ENCODE results near the gene SLC8A1.

SLC8A1 gene

GRCh38 chr2:40419364-40419762 is 32.5 kb downstream of the SLC8A1 start:
- DNase-seq, result no peak

- DNase-seq, result no peak
Observed at GRCh38 chr2:40418614-40419363, 33.1 kb downstream of the SLC8A1 start.

GRCh38 chr2:40416486-40416885 is 35.4 kb downstream of the SLC8A1 start:
- no peak for DNase-seq

GRCh38 chr2:40415391-40415790 is 36.5 kb downstream of the SLC8A1 start:
- DNase-seq, result no peak

- DNase-seq, result no peak
Observed at GRCh38 chr2:40412456-40412855, 39.4 kb downstream of the SLC8A1 start.

- DNase-seq, result no peak
Observed at GRCh38 chr2:40410695-40411094, 41.2 kb downstream of the SLC8A1 start.

- DNase-seq, result no peak
Observed at GRCh38 chr2:40409734-40410133, 42.2 kb downstream of the SLC8A1 start.

- no peak for DNase-seq
Observed at GRCh38 chr2:40406485-40407289, 45.2 kb downstream of the SLC8A1 start.

- DNase-seq, result no peak
Observed at GRCh38 chr2:40405465-40405864, 46.4 kb downstream of the SLC8A1 start.

- no peak for DNase-seq
Observed at GRCh38 chr2:40404517-40404916, 47.4 kb downstream of the SLC8A1 start.

GRCh38 chr2:40403233-40403836 is 48.6 kb downstream of the SLC8A1 start:
- DNase-seq, result no peak

GRCh38 chr2:40401896-40402295 is 50.0 kb downstream of the SLC8A1 start:
- DNase-seq, result peak; percentile 11

- DNase-seq, result no peak
Observed at GRCh38 chr2:40400336-40400953, 51.4 kb downstream of the SLC8A1 start.

- no peak for DNase-seq
Observed at GRCh38 chr2:40397765-40398164, 54.1 kb downstream of the SLC8A1 start.

- DNase-seq, result no peak
Observed at GRCh38 chr2:40396124-40396523, 55.8 kb downstream of the SLC8A1 start.

- DNase-seq, result no peak
Observed at GRCh38 chr2:40395169-40396073, 56.5 kb downstream of the SLC8A1 start.

- DNase-seq, result no peak
Observed at GRCh38 chr2:40394597-40394996, 57.3 kb downstream of the SLC8A1 start.

GRCh38 chr2:40394031-40394430 is 57.9 kb downstream of the SLC8A1 start:
- DNase-seq, result no peak

- DNase-seq, result no peak
Observed at GRCh38 chr2:40388161-40388560, 63.7 kb downstream of the SLC8A1 start.

GRCh38 chr2:40386177-40386576 is 65.7 kb downstream of the SLC8A1 start:
- no peak for DNase-seq

- no peak for DNase-seq
Observed at GRCh38 chr2:40384714-40385113, 67.2 kb downstream of the SLC8A1 start.

- DNase-seq, result no peak
Observed at GRCh38 chr2:40384233-40384632, 67.7 kb downstream of the SLC8A1 start.
